ENCODE data around the gene RUNX2. TPM values are rescaled to one million over a fixed set of nuclear protein-coding genes. Genes with fewer than 3 reads are reported as not detected.

Gene RUNX2
- polyA plus RNA-seq, 1 donor from 2014 or later, result not detected

GRCh38 chr6:45609141-45609638, 281.1 kb downstream of the RUNX2 start:
- Histone ChIP-seq H3K4me2 (ENCODE audit: low read length) (no peak overlapping the region), H3K9me2 (ENCODE audit: insufficient read depth, low read length) (no peaks in the 10 kb centered on the region), H3K27me3 (ENCODE audit: insufficient read depth, low read depth, low read length) (no peaks in the 10 kb centered on the region), H3K9ac (ENCODE audit: low read length) (no peak overlapping the region), H3K36me3 (ENCODE audit: insufficient read depth, low read length) (no peaks in the 10 kb centered on the region), H2AFZ (ENCODE audit: low read depth, low read length) (no peak overlapping the region), H3F3A (ENCODE audit: insufficient read depth, low read length, poor library complexity, severe bottlenecking) (no peaks in the 10 kb centered on the region), H3K9me3 (ENCODE audit: low read length) (no peaks in the 10 kb centered on the region), H3K4me3 (ENCODE audit: low read length) (no peak overlapping the region), H3K79me2 (replicated peaks; ENCODE audit: insufficient read depth, low read length) (no peaks in the 10 kb centered on the region), H4K20me1 (ENCODE audit: insufficient read depth) (no peaks in the 10 kb centered on the region), H3K27ac (ENCODE audit: low read length) (no peak overlapping the region)
- TF ChIP-seq TAF1 (IDR thresholded peaks at IDR 0.05; ENCODE audit: low read depth) (no peak), EP300 (conservative IDR thresholded peaks at IDR 0.05; ENCODE audit: poor library complexity, severe bottlenecking) (no peak), REST (IDR thresholded peaks at IDR 0.05; ENCODE audit: borderline replicate concordance) (no peak), RAD21 (conservative IDR thresholded peaks at IDR 0.05) (no peak), SMC3 (conservative IDR thresholded peaks at IDR 0.05; ENCODE audit: poor library complexity) (no peak), MXI1 (conservative IDR thresholded peaks at IDR 0.05; ENCODE audit: poor library complexity, severe bottlenecking) (no peak), POLR2AphosphoS5 (IDR thresholded peaks at IDR 0.05) (no peak), EZH2 (IDR thresholded peaks at IDR 0.05; ENCODE audit: borderline replicate concordance, insufficient read depth, low read length, poor library complexity, severe bottlenecking) (no peak)
- TF ChIP-seq, protein P1, sequence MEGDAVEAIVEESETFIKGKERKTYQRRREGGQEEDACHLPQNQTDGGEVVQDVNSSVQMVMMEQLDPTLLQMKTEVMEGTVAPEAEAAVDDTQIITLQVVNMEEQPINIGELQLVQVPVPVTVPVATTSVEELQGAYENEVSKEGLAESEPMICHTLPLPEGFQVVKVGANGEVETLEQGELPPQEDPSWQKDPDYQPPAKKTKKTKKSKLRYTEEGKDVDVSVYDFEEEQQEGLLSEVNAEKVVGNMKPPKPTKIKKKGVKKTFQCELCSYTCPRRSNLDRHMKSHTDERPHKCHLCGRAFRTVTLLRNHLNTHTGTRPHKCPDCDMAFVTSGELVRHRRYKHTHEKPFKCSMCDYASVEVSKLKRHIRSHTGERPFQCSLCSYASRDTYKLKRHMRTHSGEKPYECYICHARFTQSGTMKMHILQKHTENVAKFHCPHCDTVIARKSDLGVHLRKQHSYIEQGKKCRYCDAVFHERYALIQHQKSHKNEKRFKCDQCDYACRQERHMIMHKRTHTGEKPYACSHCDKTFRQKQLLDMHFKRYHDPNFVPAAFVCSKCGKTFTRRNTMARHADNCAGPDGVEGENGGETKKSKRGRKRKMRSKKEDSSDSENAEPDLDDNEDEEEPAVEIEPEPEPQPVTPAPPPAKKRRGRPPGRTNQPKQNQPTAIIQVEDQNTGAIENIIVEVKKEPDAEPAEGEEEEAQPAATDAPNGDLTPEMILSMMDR (IDR thresholded peaks at IDR 0.05; ENCODE audit: poor library complexity, severe bottlenecking), result no peak

GRCh38 chr6:45610374-45610773, 282.2 kb downstream of the RUNX2 start:
- Histone ChIP-seq H3K9me2 (ENCODE audit: insufficient read depth, low read length) (no peaks in the 10 kb centered on the region), H3K4me3 (ENCODE audit: low read length) (no peak overlapping the region), H3K9me3 (ENCODE audit: low read length) (no peaks in the 10 kb centered on the region), H3K27me3 (ENCODE audit: insufficient read depth, low read depth, low read length) (no peaks in the 10 kb centered on the region), H3K4me2 (ENCODE audit: low read length) (no peak overlapping the region), H3K79me2 (replicated peaks; ENCODE audit: insufficient read depth, low read length) (no peaks in the 10 kb centered on the region), H3K36me3 (ENCODE audit: insufficient read depth, low read length) (no peaks in the 10 kb centered on the region), H3K27ac (ENCODE audit: low read length) (no peak overlapping the region), H3K9ac (ENCODE audit: low read length) (no peak overlapping the region), H2AFZ (ENCODE audit: low read depth, low read length) (no peak overlapping the region), H4K20me1 (ENCODE audit: insufficient read depth) (no peaks in the 10 kb centered on the region), H3F3A (ENCODE audit: insufficient read depth, low read length, poor library complexity, severe bottlenecking) (no peaks in the 10 kb centered on the region)
- TF ChIP-seq MXI1 (conservative IDR thresholded peaks at IDR 0.05; ENCODE audit: poor library complexity, severe bottlenecking), result no peak
- TF ChIP-seq, protein P1 (IDR thresholded peaks at IDR 0.05; ENCODE audit: poor library complexity, severe bottlenecking), result no peak
